IPS-20b (cell line): Measurements from ENCODE around the gene BMPER.

Experiments
- H3K27ac ChIP-seq: one replicate; pipeline ENCODE4 v1.5.1; 2013; ENCODE audit warnings: low read length
- H3K27me3 ChIP-seq: 2 replicates; pipeline ENCODE4 v1.6.1; 2013; ENCODE audit warnings: mild to moderate bottlenecking, low read length, inconsistent platforms; ENCODE audit not compliant: insufficient read depth
- H3K36me3 ChIP-seq: 2 replicates; pipeline ENCODE4 v1.6.1; 2013; ENCODE audit warnings: low read depth, mild to moderate bottlenecking, inconsistent platforms, low read length, moderate library complexity; ENCODE audit not compliant: insufficient read depth
- H3K4me1 ChIP-seq: 2 replicates; pipeline ENCODE4 v1.6.1; 2013; ENCODE audit warnings: mild to moderate bottlenecking, control low read depth, inconsistent platforms, low read length, moderate library complexity; ENCODE audit not compliant: insufficient read depth
- H3K4me3 ChIP-seq: 2 replicates; pipeline ENCODE4 v1.5.1; 2013; ENCODE audit warnings: mild to moderate bottlenecking, low read length, inconsistent platforms
- H3K9ac ChIP-seq: 2 replicates; pipeline ENCODE4 v1.6.1; 2013; ENCODE audit warnings: low read depth, mild to moderate bottlenecking, inconsistent platforms, low read length, moderate library complexity
- H3K9me3 ChIP-seq: 2 replicates; pipeline ENCODE4 v1.6.1; 2013; ENCODE audit warnings: mild to moderate bottlenecking, low read depth, low read length, inconsistent platforms; ENCODE audit not compliant: insufficient read depth

The BMPER gene

DNA sequence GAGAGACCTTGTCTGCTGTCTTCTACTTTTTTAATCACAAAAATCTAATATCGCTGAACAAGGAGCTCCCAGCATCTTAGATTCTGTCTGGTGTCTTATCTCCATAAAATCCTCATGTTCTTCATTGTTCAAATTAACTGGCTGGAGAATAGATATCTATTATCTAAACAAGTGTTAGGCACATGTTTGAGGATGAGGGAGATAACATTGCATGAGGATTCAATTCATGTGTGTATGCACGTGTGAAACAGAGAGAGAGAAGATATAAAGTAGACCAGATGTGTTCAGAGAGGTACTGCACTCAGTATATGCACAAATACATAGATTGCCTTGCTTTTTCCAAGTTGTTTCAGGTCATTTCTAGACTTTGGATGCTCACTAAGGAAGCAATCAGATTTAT, 5.4 kb downstream of the BMPER start:
- Histone ChIP-seq H3K36me3 (no peaks in the 10 kb centered on the region), H3K9ac (no peak overlapping the region), H3K27me3 (peaks cover 31% of the 10 kb centered on the region), H3K27ac (no peak overlapping the region), H3K4me3 (no peak overlapping the region), H3K9me3 (no peaks in the 10 kb centered on the region), H3K4me1 (no peaks in the 10 kb centered on the region)

DNA sequence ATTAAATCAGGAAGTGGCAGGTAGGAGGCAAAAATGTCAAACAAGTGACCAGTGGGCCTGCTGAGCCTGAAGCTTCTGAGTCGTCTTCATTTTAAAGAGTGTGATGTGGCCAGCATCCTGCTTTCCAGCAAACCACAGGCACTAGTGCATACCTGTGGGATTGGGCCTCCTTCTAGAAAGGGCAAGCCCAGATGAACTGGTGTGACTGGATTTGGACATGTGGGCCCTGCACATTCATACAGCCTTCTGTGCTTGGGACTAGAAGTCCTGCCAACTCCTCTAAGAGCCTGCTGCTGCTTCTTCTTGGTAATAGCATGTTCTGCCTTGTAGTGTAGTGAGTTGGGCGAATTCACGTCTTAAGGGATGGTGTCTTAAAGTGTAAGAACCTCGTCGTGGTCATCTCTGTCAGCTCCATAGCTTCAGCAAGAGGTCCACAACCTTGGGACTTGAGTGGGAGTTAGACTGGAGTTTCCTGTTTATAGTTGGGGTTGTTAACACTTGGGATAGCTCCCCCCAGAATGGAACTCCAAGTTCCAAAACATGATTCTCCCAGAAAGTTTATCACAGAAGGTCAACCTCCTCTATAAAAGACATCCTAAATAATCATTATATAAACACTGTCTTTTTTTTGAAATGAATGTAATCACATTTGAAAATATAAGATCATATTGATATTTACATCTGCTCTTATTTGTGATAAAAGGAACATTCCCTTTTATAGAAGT, 11.2 kb downstream of the BMPER start:
- H3K36me3 ChIP-seq, result no peaks in the 10 kb centered on the region
- no peak overlapping the region for H3K27ac ChIP-seq

DNA sequence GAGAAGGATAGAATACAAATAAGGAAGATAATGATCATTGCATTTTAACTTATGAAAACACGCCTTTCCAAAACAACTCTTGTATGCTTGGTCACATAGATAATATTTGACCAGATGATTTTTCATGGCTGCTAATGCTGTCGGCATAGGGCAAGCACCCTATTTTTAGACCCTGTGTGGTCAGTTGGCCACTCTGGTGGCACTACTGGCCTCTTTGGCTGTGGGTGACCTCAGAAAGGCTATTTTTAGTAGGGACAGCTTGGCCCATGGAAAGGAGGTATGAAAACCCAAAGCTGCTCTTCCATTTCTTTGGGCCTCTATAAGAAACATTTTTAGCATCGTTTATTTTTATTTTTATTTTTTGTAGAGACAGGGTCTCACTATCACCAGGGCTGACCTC, 12.3 kb downstream of the BMPER start:
- H3K4me1 ChIP-seq, result 0 out of 2 replicates have a peak, but pooled peaks cover 5% of the 10 kb centered on the region
- H3K27me3 ChIP-seq, result no peaks in the 10 kb centered on the region
- no peak overlapping the region for H3K27ac ChIP-seq
- no peaks in the 10 kb centered on the region for H3K36me3 ChIP-seq
- no peak overlapping the region for H3K9ac ChIP-seq
- H3K9me3 ChIP-seq, result no peaks in the 10 kb centered on the region
- H3K4me3 ChIP-seq, result no peak overlapping the region

More for the DNA sequence above, 11.2 kb downstream of the BMPER start:
- Histone ChIP-seq H3K27me3 (no peaks in the 10 kb centered on the region), H3K4me1 (0 out of 2 replicates have a peak, but pooled peaks cover 5% of the 10 kb centered on the region), H3K9ac (no peak overlapping the region), H3K9me3 (no peaks in the 10 kb centered on the region), H3K4me3 (no peak overlapping the region)

DNA sequence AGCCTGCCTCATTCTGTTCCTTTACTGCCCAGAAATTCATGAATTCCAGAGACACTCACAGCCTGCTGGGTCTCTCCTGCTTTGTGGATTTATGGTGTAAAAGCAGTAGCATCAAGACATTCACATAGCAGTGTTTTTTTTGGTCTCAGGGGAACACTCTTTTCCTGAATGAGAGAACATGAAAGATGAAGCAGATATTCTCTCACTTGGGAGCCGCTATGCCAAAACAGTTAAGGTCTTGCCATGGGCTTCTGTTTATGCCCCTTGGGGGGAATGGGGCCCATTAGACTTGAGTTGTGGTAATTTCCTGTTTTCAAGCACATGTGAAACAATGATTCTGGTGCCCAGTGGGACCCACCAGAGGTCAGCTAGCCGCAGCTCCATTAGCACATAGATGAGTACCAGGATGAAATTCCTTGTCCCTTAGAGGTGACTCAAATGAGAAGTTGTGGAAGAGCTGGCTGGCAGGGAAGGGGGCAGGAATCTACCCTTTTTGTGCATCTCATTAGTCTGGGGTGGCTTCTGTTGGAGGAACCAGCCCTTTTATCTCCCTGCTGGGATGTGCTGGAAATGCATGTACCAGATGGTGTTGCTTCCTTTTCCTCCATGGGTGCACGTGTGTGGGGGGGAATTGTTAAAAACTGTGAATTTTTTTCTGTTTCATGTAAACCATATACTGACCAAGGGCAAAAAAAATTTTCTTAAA, 13.3 kb downstream of the BMPER start:
- H3K4me3 ChIP-seq, result no peak overlapping the region
- no peaks in the 10 kb centered on the region for H3K27me3 ChIP-seq
- no peaks in the 10 kb centered on the region for H3K9me3 ChIP-seq
- no peak overlapping the region for H3K27ac ChIP-seq
- no peak overlapping the region for H3K9ac ChIP-seq
- H3K36me3 ChIP-seq, result no peaks in the 10 kb centered on the region
- H3K4me1 ChIP-seq, result 0 out of 2 replicates have a peak, but pooled peaks cover 5% of the 10 kb centered on the region

DNA sequence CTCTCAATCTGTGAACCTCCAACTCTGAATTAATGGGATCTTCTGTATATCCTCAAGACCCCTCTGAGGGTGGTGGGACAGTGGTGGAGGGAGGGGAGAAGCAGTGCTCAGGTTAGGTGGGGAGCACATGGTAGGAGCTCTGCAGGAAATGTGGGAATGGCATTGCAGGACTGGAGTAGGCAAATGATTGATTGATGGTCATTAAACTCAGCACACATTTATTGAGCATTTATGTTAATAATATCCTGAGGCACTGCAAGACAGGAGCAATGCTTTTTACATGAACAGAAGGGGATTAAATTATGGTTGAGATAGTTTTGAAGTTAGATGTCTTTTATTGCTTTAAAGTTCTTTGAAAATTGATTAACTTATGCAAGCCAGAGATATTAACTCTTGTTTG, 14.1 kb downstream of the BMPER start:
- Histone ChIP-seq H3K27me3 (no peaks in the 10 kb centered on the region), H3K4me1 (0 out of 2 replicates have a peak, but pooled peaks cover 5% of the 10 kb centered on the region), H3K9me3 (no peaks in the 10 kb centered on the region), H3K9ac (no peak overlapping the region), H3K4me3 (no peak overlapping the region), H3K27ac (no peak overlapping the region), H3K36me3 (no peaks in the 10 kb centered on the region)

DNA sequence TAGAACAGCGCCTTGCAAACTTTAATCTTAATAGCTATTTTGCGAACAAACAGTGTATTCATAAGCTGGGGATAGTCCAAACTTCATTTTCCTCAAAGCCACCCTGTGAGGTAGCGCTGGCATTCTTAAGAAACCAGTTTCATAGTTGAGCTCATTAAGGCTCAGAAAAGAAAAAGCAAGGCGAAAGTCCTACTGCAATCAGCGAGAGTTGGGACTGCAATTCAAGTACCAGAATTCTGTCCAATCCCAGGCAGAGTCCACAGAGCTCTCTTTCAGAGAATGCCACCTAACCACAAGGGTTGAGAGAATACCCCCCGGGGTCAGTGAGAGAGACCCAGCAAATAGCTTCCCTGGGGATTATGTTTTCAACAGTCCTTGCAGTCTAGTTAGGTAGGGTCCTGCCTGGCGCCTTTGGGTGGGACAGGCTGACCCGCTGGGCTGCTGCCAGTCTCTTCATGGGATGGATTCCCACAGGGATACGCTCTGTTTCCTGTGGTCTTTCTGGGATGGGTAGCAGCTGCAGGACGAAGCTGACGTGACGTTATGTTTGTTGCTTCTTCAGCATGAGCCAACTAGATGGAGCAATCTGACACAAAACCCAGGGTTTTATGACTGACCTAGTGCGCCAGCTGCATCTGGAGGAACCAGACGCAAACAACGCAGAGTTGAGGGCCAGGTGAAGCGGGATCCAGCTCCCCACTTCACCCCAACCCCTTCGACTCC, 16.0 kb downstream of the BMPER start:
- Histone ChIP-seq H3K36me3 (no peaks in the 10 kb centered on the region), H3K4me1 (0 out of 2 replicates have a peak, but pooled peaks cover 5% of the 10 kb centered on the region), H3K4me3 (no peak overlapping the region), H3K9ac (no peak overlapping the region), H3K9me3 (no peaks in the 10 kb centered on the region), H3K27me3 (no peaks in the 10 kb centered on the region), H3K27ac (no peak overlapping the region)

DNA sequence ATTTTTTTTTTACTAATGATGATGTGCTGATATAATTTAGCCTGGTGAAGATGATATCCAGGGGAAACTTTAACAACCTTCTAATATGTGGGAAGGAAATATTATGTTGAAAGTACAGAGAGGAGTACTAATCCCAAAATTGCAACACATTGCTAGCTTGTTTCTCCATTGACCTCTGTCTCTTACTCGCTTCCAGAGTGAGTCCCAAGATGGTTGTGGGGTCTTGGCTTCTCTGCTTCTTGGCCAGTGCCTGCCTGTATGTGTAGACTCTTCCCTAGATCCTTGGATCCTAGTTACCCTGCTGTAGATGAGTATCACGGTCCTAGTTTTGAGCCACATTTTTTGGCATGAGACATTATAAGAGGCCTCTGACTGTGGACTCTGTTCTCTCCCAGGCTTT, 17.5 kb downstream of the BMPER start:
- no peaks in the 10 kb centered on the region for H3K36me3 ChIP-seq
- H3K27ac ChIP-seq, result no peak overlapping the region
- H3K4me3 ChIP-seq, result no peak overlapping the region
- 0 out of 2 replicates have a peak, but pooled peaks cover 5% of the 10 kb centered on the region for H3K4me1 ChIP-seq
- no peaks in the 10 kb centered on the region for H3K27me3 ChIP-seq
- H3K9ac ChIP-seq, result no peak overlapping the region
- H3K9me3 ChIP-seq, result no peaks in the 10 kb centered on the region

DNA sequence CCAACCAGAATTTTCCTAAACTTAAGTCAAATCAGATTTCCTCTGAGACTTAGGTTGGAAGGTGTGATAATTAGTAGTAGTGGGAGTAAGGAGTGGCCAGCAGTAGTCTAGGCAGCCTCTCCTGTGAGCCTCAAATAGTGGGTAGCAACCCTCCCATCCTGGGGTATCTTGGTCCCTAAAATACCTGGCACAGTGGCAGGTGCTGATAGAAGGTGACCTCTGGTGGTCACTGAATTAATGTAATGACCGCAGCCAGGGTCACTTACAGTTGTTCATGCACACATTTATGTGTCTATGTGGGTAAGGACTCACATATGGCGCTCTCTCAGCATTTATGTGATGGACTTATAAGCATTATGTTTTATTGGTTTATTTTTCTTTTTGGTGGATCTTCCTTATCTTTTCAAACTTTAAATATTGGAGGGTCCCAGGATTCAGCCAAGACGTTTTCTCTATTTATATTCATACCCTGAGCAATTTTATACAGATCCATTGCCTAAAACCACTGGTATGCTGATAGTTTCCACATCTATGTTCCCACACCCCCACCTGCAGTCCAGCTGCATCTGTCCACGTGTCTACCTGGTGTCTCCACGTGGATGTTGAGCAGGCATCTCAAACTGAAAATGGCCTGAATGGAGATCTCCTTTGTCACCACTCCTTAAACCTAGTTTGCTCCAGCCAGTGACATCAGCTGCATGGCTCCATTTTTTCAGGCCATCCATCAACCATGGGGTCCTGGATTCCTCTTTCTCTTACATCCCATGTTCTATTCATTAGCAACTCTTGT, 18.3 kb downstream of the BMPER start:
- no peaks in the 10 kb centered on the region for H3K27me3 ChIP-seq
- H3K4me1 ChIP-seq, result 0 out of 2 replicates have a peak, but pooled peaks cover 4% of the 10 kb centered on the region
- no peak overlapping the region for H3K27ac ChIP-seq

DNA sequence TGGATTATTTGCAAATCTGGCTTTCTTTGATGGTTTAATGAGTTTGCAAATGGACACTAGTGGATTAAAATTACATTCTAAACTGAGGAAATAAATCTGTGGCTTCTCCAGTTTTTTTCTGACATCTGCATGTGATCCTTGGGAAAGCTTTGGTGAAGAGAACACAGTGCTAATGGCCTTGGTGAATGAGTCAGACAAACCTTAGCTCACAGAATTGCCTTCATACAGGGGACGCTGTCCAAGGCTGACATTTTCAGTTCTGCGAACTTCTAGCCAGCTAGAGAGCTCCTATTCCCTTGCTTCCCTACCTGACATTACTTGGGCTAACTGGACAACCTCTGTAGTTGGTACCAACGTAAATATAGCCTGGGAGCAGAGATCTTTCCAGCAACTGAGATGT, 21.2 kb downstream of the BMPER start:
- Histone ChIP-seq H3K36me3 (no peaks in the 10 kb centered on the region), H3K9me3 (no peaks in the 10 kb centered on the region), H3K27ac (no peak overlapping the region), H3K4me3 (no peak overlapping the region), H3K27me3 (no peaks in the 10 kb centered on the region), H3K4me1 (no peaks in the 10 kb centered on the region), H3K9ac (no peak overlapping the region)

More for the DNA sequence above, 18.3 kb downstream of the BMPER start:
- H3K9ac ChIP-seq, result no peak overlapping the region
- H3K4me3 ChIP-seq, result no peak overlapping the region
- no peaks in the 10 kb centered on the region for H3K36me3 ChIP-seq
- H3K9me3 ChIP-seq, result no peaks in the 10 kb centered on the region

DNA sequence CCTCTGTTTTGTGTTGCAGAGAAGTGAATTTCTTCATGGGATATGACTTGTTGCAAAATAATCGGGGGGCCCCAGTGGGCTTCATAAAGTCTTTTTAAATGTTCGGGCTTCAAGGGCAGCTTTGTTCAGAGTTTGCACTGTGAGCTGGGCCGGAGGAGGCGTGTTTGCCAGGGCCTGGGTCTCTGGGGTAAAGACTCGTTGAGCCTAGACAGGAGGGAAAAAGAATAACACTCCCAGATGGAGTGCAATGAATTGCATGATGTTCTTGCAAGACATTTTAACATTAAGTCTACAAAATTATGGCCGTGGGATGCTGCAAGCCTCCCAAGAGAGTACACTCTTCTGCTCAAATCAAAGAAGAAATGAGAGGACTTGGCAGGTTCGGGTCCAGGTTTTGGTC, 23.6 kb downstream of the BMPER start:
- Histone ChIP-seq H3K9me3 (no peaks in the 10 kb centered on the region), H3K27ac (no peak overlapping the region), H3K27me3 (no peaks in the 10 kb centered on the region), H3K9ac (no peak overlapping the region), H3K36me3 (no peaks in the 10 kb centered on the region), H3K4me1 (peaks cover 7% of the 10 kb centered on the region; the same call in 1 of the 2 replicates), H3K4me3 (no peak overlapping the region)

DNA sequence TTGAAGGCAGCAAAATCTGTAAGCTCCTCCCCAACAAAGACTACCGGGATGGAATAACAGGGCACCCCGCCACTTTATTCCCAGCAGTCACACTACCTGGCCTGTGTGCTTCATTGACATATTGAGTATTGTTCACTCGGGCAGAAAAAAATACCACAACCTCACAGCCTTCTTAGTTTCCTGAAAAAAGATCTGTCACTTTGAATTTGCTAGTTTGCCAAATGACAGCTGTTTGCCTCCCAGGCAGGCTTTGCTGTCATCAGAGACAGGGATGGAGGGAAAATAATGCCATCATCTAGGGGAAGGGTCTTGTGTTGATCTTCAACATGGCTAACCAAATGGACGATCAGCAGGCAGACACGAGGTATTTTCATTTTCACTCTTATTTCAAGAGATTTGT, 26.9 kb downstream of the BMPER start:
- H3K36me3 ChIP-seq, result no peaks in the 10 kb centered on the region
- H3K4me3 ChIP-seq, result no peak overlapping the region
- no peak overlapping the region for H3K9ac ChIP-seq
- no peaks in the 10 kb centered on the region for H3K27me3 ChIP-seq
- H3K27ac ChIP-seq, result no peak overlapping the region
- H3K4me1 ChIP-seq, result peaks cover 10% of the 10 kb centered on the region; the same call in 1 of the 2 replicates
- no peaks in the 10 kb centered on the region for H3K9me3 ChIP-seq
